ENCODE measurements around the gene PROSER3.

The PROSER3 gene

DNA sequence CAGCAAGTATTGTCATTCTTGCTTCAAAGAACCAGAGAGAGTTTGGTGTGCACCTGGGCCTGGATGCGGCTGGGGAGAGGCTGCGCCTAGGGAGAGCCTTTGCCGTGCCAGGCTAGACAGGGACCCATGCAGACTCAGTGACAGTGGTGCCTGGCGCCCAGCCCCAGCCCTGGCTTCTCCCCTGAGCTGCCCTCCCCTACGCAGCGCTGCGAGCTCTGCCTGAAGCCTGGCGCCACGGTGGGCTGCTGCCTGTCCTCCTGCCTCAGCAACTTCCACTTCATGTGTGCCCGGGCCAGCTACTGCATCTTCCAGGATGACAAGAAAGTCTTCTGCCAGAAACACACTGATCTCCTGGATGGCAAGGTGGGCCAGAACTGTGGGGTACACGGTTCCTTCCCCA is 28.2 kb upstream of the PROSER3 start:
- Histone ChIP-seq H3K27me3 (ENCODE audit: control insufficient read depth, low read length) (no peaks in the 10 kb centered on the region), H3K9me3 (ENCODE audit: control insufficient read depth, insufficient read depth, low read length) (no peaks in the 10 kb centered on the region), H3K36me3 (ENCODE audit: control insufficient read depth, low read length) (peaks cover 96% of the 10 kb centered on the region), H3F3A (ENCODE audit: control insufficient read depth, insufficient read depth) (no peaks in the 10 kb centered on the region), H3K27ac (ENCODE audit: low read depth, low read length) (no peak overlapping the region), H3K4me1 (ENCODE audit: control insufficient read depth, low read length) (no peaks in the 10 kb centered on the region), H4K20me1 (ENCODE audit: control insufficient read depth, insufficient read depth, low read depth, low read length) (no peaks in the 10 kb centered on the region), H3K79me2 (ENCODE audit: control insufficient read depth, low read length) (no peaks in the 10 kb centered on the region), H3K9me2 (replicated peaks; ENCODE audit: control insufficient read depth, low read length) (no peaks in the 10 kb centered on the region), H3K4me2 (ENCODE audit: low read length) (no peak overlapping the region), H3K4me3 (ENCODE audit: low read length) (no peak overlapping the region)
- TF ChIP-seq EZH2phosphoT487 (IDR thresholded peaks at IDR 0.05; ENCODE audit: borderline replicate concordance, low read length), result no peak
- TF ChIP-seq, protein P1, sequence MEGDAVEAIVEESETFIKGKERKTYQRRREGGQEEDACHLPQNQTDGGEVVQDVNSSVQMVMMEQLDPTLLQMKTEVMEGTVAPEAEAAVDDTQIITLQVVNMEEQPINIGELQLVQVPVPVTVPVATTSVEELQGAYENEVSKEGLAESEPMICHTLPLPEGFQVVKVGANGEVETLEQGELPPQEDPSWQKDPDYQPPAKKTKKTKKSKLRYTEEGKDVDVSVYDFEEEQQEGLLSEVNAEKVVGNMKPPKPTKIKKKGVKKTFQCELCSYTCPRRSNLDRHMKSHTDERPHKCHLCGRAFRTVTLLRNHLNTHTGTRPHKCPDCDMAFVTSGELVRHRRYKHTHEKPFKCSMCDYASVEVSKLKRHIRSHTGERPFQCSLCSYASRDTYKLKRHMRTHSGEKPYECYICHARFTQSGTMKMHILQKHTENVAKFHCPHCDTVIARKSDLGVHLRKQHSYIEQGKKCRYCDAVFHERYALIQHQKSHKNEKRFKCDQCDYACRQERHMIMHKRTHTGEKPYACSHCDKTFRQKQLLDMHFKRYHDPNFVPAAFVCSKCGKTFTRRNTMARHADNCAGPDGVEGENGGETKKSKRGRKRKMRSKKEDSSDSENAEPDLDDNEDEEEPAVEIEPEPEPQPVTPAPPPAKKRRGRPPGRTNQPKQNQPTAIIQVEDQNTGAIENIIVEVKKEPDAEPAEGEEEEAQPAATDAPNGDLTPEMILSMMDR (IDR thresholded peaks at IDR 0.05; ENCODE audit: low read depth, low read length, poor library complexity, severe bottlenecking), result no peak

DNA sequence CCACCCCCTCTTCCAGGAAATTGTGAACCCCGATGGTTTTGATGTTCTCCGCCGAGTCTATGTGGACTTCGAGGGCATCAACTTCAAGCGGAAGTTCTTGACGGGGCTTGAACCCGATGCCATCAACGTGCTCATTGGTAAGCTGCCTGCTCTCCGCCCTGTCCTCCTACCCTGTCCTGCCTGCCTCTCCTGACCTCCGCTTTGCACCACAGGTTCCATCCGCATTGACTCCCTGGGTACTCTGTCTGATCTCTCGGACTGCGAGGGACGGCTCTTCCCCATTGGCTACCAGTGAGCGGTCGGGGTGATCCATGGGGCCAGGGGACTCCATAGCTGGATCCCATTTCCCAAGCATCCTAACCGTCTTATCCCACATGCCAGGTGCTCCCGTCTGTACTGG is 27.6 kb upstream of the PROSER3 start:
- H3K79me2 ChIP-seq (ENCODE audit: control insufficient read depth, low read length), result no peaks in the 10 kb centered on the region
- H3K4me1 ChIP-seq (ENCODE audit: control insufficient read depth, low read length), result no peaks in the 10 kb centered on the region
- peaks cover 96% of the 10 kb centered on the region for H3K36me3 ChIP-seq (ENCODE audit: control insufficient read depth, low read length)

DNA sequence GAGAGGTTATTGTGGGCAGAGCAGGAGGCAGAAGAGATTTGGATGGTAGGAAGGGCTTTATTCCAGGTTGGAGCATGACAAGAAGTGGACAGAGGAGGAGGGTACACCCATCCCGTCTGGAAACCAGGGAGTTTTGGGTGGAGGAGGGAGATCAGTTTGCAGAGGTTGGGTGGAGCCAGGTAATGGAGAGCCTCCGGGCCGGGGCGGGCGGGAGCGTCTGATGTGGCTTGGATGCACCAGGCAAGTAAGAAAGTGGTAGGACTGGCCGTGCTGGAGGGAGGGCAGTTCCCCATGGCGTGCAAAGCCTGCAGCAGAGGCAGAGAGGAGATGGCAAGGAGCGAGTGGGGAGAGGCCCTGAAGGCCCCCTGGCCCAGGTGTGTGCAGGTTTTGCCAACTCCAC is 26.6 kb upstream of the PROSER3 start:
- no peaks in the 10 kb centered on the region for H4K20me1 ChIP-seq (ENCODE audit: control insufficient read depth, insufficient read depth, low read depth, low read length)
- H3K27ac ChIP-seq (ENCODE audit: low read depth, low read length), result no peak overlapping the region
- peaks cover 3% of the 10 kb centered on the region; the same call in 1 of the 2 replicates for H3F3A ChIP-seq (ENCODE audit: control insufficient read depth, insufficient read depth)
- no peak overlapping the region for H3K4me3 ChIP-seq (ENCODE audit: low read length)
- TF ChIP-seq, protein P1 (IDR thresholded peaks at IDR 0.05; ENCODE audit: low read depth, low read length, poor library complexity, severe bottlenecking), result no peak
- no peak for TF ChIP-seq EZH2phosphoT487 (IDR thresholded peaks at IDR 0.05; ENCODE audit: borderline replicate concordance, low read length)
- no peak overlapping the region for H3K4me2 ChIP-seq (ENCODE audit: low read length)
- no peaks in the 10 kb centered on the region for H3K27me3 ChIP-seq (ENCODE audit: control insufficient read depth, low read length)
- H3K9me3 ChIP-seq (ENCODE audit: control insufficient read depth, insufficient read depth, low read length), result no peaks in the 10 kb centered on the region
- H3K4me1 ChIP-seq (ENCODE audit: control insufficient read depth, low read length), result 0 out of 2 replicates have a peak, but pooled peaks cover 1% of the 10 kb centered on the region
- peaks cover 90% of the 10 kb centered on the region for H3K36me3 ChIP-seq (ENCODE audit: control insufficient read depth, low read length)
- H3K79me2 ChIP-seq (ENCODE audit: control insufficient read depth, low read length), result no peaks in the 10 kb centered on the region
- no peaks in the 10 kb centered on the region for H3K9me2 ChIP-seq (replicated peaks; ENCODE audit: control insufficient read depth, low read length)

More for the DNA sequence above, 27.6 kb upstream of the PROSER3 start:
- no peaks in the 10 kb centered on the region for H3F3A ChIP-seq (ENCODE audit: control insufficient read depth, insufficient read depth)
- no peaks in the 10 kb centered on the region for H4K20me1 ChIP-seq (ENCODE audit: control insufficient read depth, insufficient read depth, low read depth, low read length)
- H3K9me2 ChIP-seq (replicated peaks; ENCODE audit: control insufficient read depth, low read length), result no peaks in the 10 kb centered on the region
- no peak overlapping the region for H3K27ac ChIP-seq (ENCODE audit: low read depth, low read length)
- no peaks in the 10 kb centered on the region for H3K9me3 ChIP-seq (ENCODE audit: control insufficient read depth, insufficient read depth, low read length)
- no peaks in the 10 kb centered on the region for H3K27me3 ChIP-seq (ENCODE audit: control insufficient read depth, low read length)
- no peak overlapping the region for H3K4me3 ChIP-seq (ENCODE audit: low read length)
- no peak overlapping the region for H3K4me2 ChIP-seq (ENCODE audit: low read length)
- no peak for TF ChIP-seq EZH2phosphoT487 (IDR thresholded peaks at IDR 0.05; ENCODE audit: borderline replicate concordance, low read length)

DNA sequence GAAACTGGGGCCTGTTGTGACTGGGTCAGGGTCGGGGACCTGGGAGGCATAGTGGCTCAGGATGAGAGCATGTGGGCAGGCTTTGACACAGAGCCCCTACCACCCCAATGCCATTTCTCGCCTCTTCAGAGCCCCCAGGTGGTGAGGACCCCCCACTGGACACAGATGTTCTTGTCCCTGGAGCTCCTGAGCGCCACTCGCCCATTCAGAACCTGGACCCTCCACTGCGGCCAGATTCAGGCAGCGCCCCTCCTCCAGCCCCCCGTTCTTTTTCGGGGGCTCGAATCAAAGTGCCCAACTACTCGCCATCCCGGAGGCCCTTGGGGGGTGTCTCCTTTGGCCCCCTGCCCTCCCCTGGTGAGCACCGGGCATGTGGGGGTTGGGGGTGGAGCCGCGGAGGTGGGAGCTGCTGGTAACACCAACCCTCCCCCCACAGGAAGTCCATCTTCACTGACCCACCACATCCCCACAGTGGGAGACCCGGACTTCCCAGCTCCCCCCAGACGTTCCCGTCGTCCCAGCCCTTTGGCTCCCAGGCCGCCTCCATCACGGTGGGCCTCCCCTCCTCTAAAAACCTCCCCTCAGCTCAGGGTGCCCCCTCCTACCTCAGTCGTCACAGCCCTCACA is 26.1 kb upstream of the PROSER3 start:
- H3K9me2 ChIP-seq (replicated peaks; ENCODE audit: control insufficient read depth, low read length), result no peaks in the 10 kb centered on the region
- H3K4me2 ChIP-seq (ENCODE audit: low read length), result no peak overlapping the region
- no peak overlapping the region for H3K27ac ChIP-seq (ENCODE audit: low read depth, low read length)
- H3K27me3 ChIP-seq (ENCODE audit: control insufficient read depth, low read length), result no peaks in the 10 kb centered on the region
- H4K20me1 ChIP-seq (ENCODE audit: control insufficient read depth, insufficient read depth, low read depth, low read length), result no peaks in the 10 kb centered on the region
- H3F3A ChIP-seq (ENCODE audit: control insufficient read depth, insufficient read depth), result peaks cover 4% of the 10 kb centered on the region; the same call in 1 of the 2 replicates
- peaks cover 6% of the 10 kb centered on the region for H3K4me1 ChIP-seq (ENCODE audit: control insufficient read depth, low read length)
- H3K36me3 ChIP-seq (ENCODE audit: control insufficient read depth, low read length), result peaks cover 92% of the 10 kb centered on the region
- no peaks in the 10 kb centered on the region for H3K9me3 ChIP-seq (ENCODE audit: control insufficient read depth, insufficient read depth, low read length)
- H3K4me3 ChIP-seq (ENCODE audit: low read length), result no peak overlapping the region
- no peaks in the 10 kb centered on the region for H3K79me2 ChIP-seq (ENCODE audit: control insufficient read depth, low read length)
- no peak for TF ChIP-seq EZH2phosphoT487 (IDR thresholded peaks at IDR 0.05; ENCODE audit: borderline replicate concordance, low read length)
- TF ChIP-seq, protein P1 (IDR thresholded peaks at IDR 0.05; ENCODE audit: low read depth, low read length, poor library complexity, severe bottlenecking), result no peak
